ENCODE results near the gene HHAT.
A peak's percentile ranks its signal among the peaks of the same experiment; 100 is the strongest.

The HHAT gene

DNA sequence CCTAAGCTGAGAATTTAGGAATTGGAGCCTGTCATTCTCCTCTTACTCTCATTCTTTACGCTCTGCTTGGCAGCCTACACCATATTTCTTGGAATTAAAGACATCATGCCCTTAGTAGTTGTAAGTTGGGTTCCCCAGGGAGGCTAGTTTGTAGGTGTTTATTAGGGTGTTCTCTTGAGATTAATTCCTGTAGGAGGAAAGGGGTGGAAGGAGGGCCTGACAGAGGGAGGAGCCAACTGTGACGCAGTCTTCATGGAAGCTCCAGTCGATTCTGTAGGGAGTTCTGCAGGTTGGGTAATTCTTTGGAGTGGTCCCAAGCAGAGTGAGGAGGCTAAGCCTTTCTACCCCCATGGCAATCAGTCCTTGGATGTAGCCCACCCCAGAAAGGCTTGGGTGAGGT is 111.4 kb downstream of the HHAT start:
- no peak for DNase-seq (ENCODE audit: low read depth, low spot score)

DNA sequence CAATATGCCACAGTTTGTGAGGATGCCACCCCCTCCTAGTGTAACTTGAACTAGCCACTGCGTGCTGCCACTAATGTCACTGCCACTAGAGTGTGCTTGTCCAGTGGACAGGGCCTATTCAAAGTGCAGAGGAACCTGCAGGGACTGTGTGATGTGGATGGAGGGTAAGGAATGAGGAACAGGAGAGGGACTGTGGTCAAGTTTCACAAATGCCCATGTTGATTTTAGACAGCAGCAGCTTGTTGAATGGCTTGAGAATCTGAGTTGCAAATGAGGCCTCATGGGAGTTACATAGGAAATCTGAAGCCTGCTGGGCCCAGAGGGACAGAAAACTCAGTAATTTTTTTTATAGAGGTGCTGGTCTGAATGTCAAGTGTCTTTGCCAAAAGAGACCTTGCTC is 112.3 kb downstream of the HHAT start:
- DNase-seq (ENCODE audit: low read depth, low spot score): no peak

DNA sequence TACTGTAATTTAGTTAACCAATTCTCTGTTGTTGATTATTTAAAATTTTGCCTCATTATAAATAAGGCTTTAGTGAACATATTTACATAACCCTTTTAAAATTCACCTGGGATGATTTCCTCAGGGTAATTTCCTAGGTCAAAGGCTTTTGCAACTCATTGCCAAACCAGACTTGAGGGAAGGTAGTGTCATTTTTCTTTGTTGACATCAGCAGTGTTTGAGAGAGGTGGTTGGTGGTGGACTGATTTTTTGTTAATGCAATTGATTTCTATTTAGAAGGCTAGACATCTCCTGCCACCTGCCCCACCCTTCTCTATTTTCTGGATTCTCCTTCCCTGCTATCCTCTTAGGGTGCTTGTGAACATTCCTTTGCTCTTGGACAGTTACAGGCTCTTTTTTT is 116.8 kb downstream of the HHAT start:
- no peak for DNase-seq (ENCODE audit: low read depth, low spot score)

DNA sequence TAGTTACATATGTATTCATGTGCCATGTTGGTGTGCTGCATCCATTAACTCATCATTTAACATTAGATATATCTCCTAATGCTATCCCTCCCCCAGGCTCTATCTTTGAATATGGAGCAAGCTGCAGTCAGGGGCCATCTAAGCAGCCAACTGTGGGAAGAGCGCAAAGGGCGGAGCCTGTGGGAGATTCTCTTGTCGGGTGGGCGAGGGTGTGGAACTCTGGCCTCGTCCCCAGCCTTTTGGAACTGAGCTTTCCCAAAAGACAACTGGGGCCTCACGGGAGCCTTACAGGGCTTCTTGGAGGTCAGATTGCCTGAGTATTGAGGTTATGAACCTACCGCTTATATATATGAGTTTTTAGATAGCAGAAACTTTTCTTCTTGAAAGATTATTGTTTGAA is 117.2 kb downstream of the HHAT start:
- DNase-seq (ENCODE audit: low read depth, low spot score): no peak

DNA sequence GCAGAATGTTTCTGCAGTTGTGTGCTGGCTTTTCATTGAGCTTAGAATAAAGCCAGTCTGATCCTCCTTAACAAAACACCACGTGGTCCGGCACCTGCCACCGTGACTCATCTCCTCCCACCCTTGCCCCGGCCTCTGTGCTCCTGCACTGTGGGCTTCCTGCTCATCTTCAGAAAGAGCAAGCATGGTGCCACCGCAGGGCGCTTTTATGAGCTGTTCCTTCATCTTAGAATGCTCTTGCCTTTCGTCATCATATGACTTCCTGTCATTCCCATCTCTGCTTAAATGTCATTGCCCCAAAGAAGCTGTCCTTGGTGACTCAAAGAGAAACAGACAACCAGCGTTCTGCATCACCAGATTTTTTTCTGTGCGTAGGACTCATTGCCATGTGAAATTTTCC is 117.8 kb downstream of the HHAT start:
- DNase-seq (ENCODE audit: low read depth, low spot score): peak; percentile 64

DNA sequence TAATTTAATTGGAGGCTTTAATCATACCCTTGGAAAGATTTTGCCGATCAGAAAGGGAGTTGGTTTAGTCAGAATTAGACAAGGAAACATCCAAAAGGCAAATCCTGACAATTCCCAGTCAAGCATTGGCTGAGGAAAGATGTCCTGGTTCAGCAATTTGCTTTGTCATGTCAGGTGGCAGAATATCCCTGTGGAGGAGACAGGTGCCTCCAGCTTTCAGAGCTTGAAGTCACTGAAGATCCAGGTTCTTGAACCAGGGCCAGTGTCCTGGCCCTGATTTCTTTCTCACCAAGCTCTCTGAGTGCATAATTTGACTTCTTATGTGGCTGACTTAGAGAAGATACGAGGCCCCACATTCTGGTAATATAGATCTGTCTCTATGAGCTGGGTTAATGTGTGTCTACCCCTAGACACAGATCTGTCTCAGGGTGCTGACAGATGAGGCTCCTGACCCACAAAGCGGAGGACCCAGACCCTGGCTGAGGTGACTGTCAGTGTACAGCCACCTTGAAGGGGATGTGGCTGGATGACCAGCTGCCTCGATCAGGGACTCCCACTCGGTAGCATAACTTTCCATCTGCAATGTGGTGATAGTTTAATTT is 118.9 kb downstream of the HHAT start:
- DNase-seq (ENCODE audit: low read depth, low spot score): no peak

DNA sequence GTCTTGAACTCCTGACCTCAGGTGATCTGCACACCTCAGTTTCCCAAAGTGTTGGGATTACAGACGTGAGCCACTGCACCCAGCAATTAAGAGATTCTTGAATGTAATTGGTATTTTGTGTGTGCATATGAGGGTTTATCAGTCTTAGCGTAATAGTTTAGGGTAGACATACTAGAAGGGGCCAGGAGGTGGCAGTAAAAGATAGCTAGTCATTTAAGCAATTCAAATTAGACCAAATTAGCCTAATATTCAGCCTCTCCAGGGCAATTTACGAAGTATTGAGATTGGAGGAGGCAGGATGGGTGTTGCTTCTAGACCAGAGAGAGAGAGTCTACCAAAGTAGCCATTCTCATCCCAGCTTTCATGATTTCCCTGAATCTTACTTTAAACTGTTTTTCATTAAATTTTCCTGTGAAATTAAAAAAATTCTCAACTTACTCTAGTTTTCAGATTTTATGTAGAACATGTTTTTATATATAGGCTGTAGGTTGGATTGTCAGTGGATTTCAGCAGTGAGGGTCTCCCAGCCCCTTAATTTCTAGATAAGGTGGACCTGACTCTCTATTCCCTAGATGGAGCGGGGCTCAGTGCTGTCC is 119.7 kb downstream of the HHAT start:
- DNase-seq (ENCODE audit: low read depth, low spot score): no peak

DNA sequence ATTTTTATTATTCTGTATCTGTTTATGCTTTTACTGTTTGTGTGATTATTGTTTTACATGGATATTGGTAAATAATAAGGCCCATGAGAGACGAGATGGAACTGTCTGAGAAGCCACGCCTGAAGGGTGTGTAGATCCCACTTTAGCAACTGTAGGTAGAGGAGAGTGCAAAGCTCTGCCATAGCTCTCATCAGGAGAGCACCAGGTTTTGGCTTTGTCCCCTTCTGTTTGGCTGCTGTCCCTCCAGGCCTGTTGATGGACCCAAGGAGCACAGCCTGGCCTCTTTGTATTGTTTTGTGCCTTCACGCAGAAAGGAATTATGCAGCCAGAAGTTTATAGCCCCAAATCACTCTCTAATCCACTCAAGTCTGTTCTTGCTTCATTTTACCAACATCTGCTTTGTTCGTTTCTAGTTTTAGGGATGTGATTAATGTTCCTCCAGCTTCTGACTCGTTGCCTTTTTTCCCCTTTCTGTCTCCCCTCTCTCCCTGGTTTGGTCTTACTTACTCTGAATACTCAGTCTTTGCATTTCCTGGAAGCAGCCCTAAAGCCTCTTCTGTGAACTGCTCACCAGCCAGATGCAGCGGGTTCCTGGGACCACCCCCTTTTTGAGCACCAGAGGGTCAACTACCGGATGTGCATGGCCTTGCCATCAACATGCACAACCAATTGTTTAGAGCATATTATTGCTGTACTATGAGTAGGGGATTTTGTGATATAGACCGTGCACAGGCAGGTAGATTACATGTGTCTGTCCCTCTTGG is 127.3 kb downstream of the HHAT start:
- no peak for DNase-seq (ENCODE audit: low read depth, low spot score)

DNA sequence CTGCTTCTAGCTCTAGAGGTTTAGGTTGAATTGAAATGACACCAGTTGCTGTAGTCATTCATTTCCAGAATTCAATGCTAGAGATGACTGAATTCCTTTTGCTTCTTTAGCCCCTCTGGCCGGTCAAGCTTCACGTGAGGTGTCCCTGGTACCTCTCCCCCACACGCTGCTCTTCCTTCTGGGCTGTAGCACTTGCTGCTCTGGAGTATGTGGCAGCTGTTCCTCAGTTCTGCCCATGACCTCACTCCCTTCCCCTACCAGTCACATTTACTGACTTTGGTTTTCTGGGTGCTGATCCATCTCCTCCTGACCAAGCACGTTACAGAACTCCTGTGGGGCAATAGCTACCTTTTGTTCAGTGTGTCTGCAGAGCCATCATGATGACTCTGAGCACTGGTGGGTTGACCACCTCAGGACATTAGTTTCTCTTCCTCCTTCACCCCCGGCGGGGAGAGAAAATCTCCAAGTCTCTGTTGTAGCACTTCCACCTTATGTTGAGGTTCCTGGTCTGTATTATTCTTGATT is 128.1 kb downstream of the HHAT start:
- no peak for DNase-seq (ENCODE audit: low read depth, low spot score)

DNA sequence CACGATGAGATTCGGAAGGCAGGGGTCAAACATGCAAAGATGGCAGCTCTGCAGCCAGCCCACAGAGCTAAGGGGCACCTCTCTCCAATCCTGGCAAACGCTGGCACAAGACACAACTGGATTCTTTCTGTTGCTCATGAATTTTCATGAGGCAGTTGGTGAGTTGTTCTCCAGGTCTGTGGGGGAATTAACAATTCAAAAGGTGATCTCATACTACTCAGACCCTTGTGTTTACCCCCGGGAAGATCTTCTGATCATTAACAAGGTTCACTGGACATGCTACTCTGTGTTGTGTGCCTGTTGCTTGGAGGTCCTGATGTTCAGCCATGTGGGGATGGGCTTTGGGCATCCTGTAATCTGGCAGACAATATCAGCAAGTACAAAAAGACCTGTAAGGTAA is 128.9 kb downstream of the HHAT start:
- no peak for DNase-seq (ENCODE audit: low read depth, low spot score)

DNA sequence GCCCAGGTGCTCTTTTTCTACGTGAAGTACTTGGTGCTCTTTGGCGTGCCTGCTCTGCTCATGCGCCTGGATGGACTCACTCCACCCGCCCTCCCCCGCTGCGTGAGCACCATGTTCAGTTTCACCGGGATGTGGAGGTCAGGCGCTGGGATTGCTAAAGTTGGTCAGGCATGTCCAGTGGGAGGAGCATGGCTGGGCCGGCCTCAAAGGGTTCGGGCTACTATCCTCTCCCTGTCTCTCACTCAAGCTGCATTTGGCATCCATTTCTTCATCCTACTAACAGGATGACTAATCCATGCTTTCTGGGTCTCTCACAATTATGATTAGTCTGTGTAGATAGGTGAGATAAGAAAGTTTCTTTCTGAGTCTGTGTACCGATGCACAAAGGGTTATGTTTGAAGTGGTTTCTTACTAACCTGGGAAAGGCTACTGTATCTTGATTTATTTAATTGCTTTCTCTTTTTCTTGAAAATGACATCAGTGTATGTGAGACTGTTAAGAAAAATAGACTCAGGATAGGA is 135.9 kb downstream of the HHAT start:
- no peak for DNase-seq (ENCODE audit: low read depth, low spot score)

DNA sequence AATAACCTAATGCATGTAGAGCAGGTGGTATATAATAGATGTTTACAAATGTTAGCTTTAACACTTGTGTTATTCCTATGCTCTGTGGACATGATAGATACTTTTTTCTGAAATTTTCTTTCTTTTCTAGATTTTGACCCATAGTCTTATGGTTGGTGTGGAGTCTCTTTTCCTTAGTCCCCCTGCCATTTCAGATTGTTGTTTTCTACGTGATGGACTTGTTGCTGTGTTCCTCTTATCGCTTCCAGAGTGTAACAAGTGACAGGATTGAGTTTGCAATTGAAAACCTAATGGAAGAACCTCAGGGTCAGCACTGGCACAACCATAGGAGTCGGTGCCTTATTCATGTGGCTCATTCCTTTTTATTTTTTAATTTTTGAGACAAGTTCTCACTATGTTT is 136.4 kb downstream of the HHAT start:
- DNase-seq (ENCODE audit: low read depth, low spot score): no peak

DNA sequence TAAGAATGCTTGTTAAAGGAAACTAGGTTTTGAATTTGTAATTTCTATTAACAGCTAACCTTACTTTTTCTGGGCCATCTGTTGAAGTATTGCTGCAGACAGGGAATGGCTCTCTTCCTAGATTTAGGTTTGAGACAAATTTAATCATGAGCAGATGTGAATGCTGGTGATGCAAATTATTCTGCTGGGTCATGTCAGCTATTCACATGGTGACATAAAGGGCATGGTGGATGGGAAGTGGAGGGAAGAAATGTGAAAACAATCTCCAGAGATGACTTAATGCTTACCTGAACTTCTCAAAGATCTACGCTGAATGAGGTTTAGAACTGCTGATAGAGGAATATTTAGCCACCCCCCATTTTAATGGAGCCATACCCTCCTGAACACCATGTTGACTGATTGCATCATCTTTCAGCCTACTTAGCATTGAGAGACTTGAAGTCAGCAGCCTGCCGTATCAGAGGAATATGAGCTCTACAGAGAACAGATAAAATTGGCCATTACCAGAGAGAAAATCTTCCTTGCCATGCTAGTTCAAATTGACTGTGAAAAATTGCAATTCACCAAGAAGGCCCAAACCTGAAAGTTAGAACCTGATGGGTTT is 138.8 kb downstream of the HHAT start:
- DNase-seq (ENCODE audit: low read depth, low spot score): no peak

DNA sequence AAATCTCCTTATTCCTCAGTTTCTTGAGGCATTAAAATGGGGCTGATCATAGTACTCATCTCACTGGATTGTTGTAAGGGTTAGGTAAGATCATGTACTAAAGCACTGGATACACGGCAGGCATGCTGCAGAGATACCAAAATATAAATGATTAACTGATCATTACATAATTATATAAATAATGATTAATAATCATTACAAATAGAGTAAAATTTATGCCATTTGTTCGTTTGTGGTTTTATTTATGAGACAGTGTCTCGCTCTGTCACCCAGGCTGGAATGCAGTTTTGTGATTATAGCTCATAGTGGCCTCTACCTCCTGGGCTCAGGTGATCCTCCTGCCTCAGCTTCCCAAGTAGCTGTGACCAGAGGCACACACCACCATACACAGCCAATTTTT is 140.7 kb downstream of the HHAT start:
- DNase-seq (ENCODE audit: low read depth, low spot score): no peak

DNA sequence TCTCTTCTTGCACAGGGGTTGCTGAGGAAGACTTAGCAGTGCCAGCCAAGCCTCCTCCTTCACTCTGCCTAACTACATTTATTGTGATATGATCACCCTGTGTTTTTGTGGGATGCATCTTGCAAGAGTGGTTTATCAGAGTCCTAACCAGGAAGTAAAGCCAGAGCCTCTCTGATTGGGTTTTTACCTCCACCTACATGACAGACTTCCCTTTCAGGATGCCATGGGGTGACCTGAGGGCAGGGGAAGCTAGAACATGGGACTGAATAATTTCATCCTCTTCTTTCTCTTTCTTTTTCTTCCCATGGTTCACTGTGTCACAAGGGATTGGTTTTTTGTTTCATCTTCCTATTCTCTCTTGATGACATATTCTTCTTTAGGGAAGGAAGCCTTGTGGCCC is 146.6 kb downstream of the HHAT start:
- no peak for DNase-seq (ENCODE audit: low read depth, low spot score)

DNA sequence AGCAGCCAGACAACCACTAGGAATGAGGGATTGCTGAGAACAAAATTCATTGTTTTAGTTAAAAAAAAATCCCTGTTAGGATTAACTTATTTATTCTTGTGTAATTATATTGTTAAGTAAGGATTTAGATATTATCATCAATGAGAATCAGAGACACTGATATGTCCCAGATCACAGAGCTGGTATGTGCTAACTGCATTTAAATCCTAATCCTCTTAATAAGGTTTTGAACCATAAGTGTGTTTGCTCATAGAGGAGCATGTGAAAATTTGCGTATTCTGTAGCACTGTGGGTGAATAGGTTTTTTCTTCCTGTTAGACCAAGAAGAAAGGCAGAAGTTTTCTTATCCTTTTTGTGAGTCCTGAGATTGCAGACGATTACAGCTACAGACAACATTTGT is 147.1 kb downstream of the HHAT start:
- no peak for DNase-seq (ENCODE audit: low read depth, low spot score)

DNA sequence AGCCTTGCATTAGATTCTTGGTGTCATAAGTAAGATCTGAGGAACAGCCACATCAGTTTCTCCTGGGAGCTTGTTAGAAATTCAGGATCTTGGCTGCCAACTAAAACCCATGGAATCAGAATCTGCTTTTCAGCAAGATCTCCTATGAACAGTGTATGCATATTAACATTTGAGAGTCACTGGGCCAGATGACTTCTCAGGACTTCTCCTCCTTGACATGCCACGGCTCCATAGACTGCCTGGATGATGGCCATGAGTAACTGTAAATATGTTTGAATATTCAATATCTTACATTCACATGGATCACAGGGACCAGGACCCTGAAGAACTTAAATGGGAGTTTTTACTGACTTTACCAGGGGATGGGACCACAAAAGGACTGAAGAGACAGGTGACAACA is 148.0 kb downstream of the HHAT start:
- DNase-seq (ENCODE audit: low read depth, low spot score): no peak

DNA sequence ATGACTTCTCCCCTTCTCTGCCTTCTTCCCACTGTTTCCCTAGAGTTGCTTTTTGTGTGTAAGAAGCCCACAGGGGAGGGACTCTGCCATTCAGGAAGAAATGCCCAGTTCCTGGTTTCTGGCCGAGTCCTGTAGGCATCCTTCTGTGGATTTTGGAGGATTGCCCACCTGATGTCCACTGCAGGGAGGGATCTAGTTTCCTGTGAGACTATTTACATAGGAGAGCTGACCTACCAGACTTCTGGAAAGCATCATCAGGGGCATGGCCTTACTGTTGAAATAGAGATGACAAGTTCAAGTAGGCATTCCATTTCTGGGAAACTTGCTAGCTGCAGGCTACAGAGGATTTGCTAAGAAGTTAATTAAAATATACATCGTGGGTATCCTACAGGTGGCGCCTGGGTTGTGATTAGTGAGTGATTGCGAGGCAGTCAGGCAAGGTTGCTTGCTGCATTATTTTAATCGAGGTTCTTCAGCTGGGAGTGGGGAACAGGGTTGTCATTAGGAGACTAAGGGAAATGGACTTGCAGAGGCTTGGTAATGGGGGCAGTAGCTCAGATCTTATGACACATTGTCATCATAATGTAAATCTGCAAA is 148.7 kb downstream of the HHAT start:
- no peak for DNase-seq (ENCODE audit: low read depth, low spot score)

DNA sequence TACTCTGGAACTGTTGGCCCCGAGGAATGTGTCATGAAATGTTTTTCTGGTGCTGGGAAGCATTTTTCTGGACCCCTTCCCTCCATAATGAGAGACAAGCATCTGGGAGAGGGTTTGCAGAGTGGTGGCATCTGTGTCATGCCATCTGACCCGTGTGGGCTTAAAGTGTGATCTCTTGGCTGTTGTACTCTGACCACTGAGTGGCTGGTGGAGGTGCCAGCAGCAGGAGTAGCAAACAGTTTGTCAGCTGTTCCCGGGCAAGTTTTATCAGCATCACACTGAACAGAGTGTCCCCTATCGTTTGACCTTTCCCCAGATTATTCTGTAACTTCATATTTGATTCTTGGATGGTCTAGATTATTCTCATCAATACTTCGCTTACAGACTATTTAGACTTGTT is 150.1 kb downstream of the HHAT start:
- no peak for DNase-seq (ENCODE audit: low read depth, low spot score)

DNA sequence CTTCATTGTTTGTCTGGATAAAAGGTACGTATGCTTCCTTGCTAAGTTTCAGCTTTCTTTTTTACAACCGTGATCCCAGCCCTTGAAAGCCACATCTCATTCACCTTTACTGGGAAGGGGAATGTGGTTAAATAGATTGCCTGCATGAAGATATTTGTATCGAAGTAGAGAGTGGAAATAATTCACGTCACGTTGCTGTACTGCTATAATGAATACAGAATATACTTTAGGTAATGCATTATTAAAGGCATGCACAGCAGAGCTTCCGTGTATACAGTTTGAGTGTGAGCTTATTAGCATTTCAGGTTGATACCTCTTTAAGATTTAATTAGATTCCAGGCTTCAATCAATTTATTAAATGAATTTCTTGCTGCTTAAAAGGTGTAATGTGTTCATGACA is 153.8 kb downstream of the HHAT start:
- no peak for DNase-seq (ENCODE audit: low read depth, low spot score)

DNA sequence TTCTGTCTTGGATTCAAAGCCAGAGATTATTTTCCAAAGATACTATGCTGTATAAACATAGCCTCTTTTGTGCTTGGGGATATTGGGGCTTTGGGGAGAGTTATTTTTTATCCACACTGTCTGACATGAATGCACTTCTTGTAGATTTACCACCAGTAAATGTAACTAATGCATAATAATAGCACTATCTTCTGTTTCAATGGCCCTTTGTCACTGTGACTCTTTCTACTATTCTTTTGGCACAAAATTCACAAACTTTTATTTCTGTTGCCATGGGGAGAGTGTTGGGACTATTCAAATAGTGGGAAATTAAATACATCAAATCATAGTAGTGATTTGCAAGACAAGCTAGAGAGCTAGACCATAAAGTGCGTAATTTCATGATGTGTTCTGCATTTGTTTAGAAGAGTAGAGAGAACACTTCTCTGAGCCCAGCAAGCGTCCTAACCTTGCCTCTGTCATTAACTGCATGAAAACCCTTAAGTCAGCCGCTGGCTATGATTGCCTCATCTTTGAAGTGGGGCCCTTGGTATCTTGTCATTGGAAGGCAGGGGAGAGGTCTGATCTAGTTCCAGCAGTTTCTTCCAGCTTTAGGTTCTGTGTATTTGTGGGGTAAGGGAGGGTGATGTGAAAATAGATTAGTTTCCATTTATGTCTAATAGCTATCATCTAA is 154.4 kb downstream of the HHAT start:
- DNase-seq (ENCODE audit: low read depth, low spot score): no peak

Data from activated naive CD8-positive, alpha-beta T cell treated with anti-CD3 and anti-CD28 coated beads, Interleukin-2, amount 50 U/mL, for 16 hours (primary cell).